Left ventricle myocardium superior (tissue), 1 donor: Measurements from ENCODE around the gene TAF4B. TPM values are rescaled to one million over a fixed set of nuclear protein-coding genes. Genes with fewer than 3 reads are reported as not detected.
"Not testable (repeated sequence)": the region's sequence is repeated elsewhere in the genome, so short reads cannot be mapped to it uniquely, and the experiment has no call there.

Source experiments
- ATAC-seq: fragments of 200-7000 bp; cut with Tn5 transposase; one replicate; pipeline ENCODE4 v1.9.1; 2020; ENCODE audit warnings: mild to moderate bottlenecking, moderate library complexity
- DNase-seq: peaks from one replicate; pipeline ENCODE4 v3.0.0-alpha.2; 2020
- intact Hi-C: fragments of 100-400 bp; cut with micrococcal nuclease; formaldehyde crosslinking; loops from one replicate; pipeline ENCODE4 v1.11.0; 2022
- total RNA-seq: library from RNA; stranded (reverse); fragmentation: NEBNext Ultra II Directional; extraction: Animal tissue kit (Norgen Biotek cat#: 25700); gene quantifications from one replicate; pipeline ENCODE4 v1.2.1, GENCODE V29; 2021
- donor health status: DM: no; HTN: yes; CAD: no; lungs with severe emphysema.

TAF4B gene
- total RNA-seq, 1 donor from 2014 or later = 1.1 TPM

DNA sequence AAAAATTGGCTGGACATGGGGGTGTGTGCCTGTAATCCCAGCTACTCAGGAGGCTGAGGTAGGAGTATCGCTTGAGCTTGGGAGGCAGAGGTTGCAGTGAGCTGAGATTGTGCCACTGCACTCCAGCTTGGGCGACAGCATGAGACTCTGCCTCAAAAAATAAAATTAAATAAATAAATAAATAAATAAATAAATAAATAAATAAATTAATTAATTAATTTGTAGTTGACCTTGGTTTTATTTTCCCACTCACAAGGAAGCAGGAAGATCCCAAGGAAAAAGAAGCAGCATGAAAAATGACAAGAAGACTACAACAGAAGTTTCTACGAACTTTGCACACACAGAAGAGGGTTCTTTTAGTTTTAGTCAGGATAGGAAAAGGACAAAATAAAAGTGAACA is 211.4 kb downstream of the TAF4B start:
- not testable (repeated sequence) for DNase-seq

GRCh38 chr18:26438980-26439379 is 212.7 kb downstream of the TAF4B start:
- intact Hi-C loops = no loop called here
- no peak for ATAC-seq
- DNase-seq = no peak

More for the DNA sequence above, 211.4 kb downstream of the TAF4B start:
- intact Hi-C loops, ATAC-seq: not testable (repeated sequence)

- no peak for DNase-seq
- ATAC-seq = no peak
- intact Hi-C loops = no loop called here
Observed at GRCh38 chr18:26439537-26439936, 213.3 kb downstream of the TAF4B start.

DNA sequence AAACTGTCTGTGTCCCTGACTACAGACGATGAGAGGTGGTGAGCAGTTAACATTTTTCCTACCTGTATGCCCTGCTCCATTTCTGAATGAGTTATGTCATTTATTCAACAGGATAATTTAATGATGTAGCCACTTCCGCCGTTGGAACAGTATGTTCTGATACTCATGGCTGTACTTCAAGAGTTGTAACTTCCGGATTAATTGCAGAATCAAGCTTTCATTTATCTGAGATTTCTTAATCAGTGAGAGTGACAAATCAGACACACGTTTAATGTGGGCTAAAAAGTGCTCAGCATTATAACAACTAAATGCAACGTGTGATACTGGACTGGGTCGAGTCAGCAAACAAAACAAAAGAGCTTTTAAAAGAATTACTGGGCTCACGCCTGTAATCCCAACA is 214.4 kb downstream of the TAF4B start:
- DNase-seq (no peak), ATAC-seq (peak; percentile 75)
- intact Hi-C loops = no loop called here

Other genes starting within 250 kb of the TAF4B start
- gene SS18, start 135.8 kb upstream of the TAF4B start, total RNA-seq = 30.3 TPM
- 0.20 TPM for gene PSMA8, start 92.6 kb upstream of the TAF4B start, total RNA-seq